Activated naive CD4-positive, alpha-beta T cell (primary cell): ENCODE results near the gene ADARB1.

ENCODE experiments used
- DNase-seq, 4 experiments: peaks; one replicate each; lab custom pipeline; 2025; lab: John Stamatoyannopoulos, UW

Gene ADARB1

DNA sequence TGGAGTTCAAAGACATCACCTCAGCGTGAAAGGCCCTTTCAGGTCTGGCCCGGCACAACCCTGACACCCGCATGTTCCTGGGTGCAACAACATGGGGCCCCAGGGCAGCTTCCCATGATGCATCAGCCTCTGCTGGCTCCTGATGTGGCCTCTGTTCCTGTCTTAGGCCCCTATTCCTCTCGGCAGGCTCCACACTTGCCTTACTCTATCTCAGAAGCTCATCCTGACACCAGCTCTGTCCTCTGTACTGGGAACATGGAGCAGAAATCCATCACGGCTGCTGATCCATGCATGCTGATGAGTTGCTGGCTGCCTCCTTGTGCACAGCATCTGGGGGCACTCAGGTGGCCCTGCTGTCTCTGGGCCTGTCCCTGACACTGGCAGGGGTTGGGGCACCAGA, 74.6 kb downstream of the ADARB1 start:
- no peak for DNase-seq

DNA sequence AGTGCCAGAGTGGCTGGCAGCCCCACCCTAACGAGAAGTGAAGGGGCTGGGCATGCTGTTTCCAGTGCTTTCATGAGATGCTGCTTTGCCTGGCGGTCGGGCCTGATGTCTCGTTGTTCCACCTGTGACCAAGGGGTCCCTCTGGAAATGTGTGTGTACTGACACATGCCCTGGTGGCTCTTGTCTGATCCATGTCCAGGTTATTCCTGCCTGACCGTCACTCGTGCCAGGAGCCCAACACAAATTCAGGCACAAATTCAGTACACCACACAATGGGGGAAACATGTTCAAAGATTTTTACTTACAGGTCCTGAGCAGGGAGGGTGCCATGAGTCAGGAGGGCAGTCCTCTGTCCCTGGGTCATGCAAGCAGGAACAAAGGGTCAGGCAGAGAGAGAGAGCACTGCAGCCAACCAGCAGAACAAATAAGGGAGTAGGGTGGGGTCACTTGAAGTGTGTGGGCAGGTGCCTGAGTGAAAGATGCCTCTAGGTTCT, 76.3 kb downstream of the ADARB1 start:
- DNase-seq: no peak

DNA sequence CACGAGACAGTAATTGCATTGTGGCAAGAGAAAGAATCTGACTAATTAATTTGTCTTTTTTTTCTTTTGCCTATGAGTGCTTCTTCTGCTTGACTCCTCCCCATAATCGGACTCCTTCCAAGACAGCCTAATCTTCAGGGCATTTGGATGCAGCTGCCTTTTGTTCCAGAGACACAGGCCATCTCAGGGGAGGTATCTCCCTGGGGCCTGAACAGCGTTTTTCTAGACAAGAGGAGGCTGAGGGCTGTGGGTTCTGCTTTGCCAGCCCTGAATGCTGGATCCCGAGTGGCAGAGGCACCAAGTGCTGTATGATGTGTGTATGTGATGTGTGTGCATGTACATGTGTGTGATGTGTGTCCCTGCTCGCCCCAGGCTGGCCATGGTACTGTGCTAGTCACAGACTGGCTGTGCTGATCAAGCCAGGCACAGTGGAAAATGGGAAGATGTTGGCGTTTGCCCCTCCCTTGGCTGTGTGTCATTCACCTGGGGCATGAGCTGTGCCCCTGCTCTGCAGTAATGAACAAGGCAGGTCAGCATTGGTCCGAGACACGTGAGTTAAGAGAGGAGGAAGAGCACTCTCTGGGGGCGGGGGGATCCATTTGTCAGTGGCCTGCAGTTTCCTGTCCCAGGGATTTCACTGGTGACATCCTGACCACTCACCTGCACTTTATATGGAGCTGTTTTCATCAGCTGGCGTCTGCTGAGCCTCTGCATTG, 77.2 kb downstream of the ADARB1 start:
- DNase-seq: no peak

- peak in 3 of 4 experiments; percentile 27 to 63 (median 30) for DNase-seq
Measured at GRCh38 chr21:45152265-45152746, 77.9 kb downstream of the ADARB1 start.

DNA sequence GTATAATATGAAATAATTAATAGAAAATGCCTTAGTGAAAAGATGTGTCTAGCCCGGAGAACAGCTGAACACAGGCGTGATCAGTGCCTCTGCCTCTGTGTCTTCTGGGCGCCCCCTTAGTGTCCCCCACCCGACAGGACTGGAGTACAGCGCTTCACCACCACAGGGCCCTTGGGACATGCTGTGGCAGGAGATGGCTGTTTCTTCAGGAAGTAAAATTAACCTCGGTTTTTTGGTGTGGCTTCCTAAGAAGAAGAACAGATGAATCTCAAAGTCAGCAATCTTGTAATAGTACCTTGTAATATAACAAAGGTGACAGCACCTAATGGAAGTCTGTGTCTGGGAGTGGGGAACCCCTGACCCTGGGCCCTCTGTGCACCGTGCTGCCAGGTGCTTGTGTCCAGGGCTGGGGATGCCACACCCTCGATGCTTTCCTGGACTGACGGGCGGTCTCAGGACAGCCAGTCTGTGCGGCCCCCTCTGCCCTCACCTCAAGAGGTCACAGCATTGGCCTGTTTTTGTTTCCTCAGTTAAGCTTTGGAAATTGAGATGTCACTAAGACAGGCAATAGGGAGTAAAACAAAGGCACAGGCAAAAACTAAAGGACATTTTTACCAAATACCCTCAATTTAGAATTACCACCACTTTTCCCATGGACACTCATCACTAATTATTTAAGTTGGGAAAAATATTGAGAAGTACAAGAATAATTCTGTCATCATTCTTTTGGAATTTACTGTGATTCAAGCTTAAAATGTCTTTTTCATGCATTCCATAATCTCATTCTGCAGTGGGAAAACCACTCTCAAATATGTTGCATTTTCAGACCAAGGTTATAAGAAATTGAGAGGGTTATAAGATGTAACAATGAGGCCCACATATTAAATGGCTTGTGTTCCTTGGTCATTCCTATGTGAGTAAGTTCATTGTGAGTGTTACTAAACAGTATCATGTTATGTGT, 79.3 kb downstream of the ADARB1 start:
- no peak for DNase-seq

DNA sequence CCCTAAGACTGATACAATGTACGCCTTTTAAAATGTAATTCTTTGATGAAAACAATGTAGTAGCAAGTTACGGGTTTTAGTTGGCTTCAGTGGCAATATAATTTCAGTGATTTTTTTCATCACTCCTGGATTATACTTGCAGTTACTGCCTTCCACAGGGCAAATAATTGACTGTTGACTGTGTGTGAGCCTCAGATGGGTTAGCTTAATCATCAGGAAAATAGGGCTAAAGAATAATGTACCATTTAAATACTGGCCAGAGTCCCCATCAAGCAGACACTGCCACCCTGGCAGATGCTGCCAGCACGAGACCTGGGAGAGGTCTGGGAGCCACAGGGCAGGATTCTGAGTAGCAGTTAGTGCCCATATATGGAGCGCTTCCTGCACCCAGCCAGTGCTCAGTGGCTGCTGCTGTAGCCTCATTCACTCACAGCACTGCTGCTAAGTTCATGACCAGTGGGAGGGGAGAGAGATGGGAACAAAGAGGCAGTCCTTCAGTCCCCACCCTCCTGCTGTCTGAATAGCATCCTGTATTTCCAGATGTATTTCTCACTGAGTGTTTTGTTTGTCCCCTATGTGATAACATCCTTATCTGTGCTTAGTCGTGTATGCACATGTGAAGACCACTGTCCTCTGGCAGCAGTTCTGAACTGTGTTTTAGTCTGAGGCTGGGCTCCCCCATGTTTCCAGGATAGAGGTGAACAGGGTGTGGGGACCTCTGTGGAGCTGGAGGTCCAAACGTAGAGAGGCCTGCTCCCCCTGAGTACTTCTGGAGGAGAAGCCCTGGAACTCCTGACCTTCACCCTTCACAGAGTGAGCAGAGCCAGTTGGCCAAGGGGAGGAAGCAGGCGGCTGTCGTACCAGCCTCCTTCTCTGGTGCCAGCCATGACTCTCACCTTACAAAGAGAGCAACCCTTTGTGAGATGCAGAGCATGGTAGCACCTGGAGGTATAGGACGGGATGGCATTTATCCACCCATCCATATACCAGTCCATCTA, 80.4 kb downstream of the ADARB1 start:
- DNase-seq: no peak

DNA sequence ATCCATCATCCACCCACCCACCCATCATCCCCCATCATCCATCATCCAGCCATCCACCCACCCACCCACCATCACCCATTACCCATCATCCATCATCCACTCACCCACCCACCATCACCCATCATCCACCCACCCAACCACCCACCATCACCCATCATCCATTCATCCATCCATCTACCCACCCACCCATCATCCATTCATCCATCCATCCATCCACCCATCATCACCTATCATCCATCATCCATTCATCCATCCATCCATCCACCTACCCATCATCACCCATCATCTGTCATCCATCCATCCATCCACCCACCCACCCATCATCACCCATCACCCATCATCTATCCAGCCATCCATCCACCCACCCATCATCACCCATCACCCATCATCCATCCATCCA, 81.5 kb downstream of the ADARB1 start:
- no peak for DNase-seq

DNA sequence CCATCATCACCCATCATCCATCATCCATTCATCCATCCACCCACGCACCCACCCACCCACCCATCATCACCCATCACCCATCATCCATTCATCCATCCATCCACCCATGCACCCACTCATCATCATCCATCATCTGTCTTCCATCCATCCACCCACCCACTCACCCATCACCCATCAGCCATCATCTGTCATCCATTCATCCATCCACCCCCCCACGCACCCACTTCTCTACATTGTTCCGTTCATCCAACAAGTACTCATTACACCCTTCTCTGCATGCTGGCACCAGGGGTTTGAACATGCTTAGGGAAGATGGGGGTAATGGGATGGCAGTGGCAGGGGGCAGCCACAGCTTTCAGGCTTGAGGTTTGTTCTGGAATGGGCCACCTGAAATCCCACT, 82.1 kb downstream of the ADARB1 start:
- DNase-seq: no peak

DNA sequence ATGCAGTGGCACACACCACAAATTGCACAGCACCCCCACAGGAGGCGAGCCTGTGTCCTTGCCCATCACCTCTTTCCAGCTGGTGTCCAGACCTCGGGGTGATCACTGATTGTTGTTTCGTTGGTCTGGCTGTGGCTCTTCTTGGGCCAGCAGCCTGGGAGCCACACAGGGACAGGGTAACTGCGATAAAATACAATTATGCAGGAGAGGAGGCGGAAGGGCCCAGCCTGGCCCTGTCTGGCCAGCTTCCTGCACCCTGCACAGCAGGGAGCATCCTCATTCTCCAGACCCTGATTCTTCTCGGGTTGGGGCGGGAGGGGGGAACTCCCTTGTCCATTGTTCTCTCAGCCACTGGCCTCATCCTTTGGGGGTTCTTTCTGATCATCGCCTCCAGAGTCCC, 83.6 kb downstream of the ADARB1 start:
- no peak for DNase-seq

DNA sequence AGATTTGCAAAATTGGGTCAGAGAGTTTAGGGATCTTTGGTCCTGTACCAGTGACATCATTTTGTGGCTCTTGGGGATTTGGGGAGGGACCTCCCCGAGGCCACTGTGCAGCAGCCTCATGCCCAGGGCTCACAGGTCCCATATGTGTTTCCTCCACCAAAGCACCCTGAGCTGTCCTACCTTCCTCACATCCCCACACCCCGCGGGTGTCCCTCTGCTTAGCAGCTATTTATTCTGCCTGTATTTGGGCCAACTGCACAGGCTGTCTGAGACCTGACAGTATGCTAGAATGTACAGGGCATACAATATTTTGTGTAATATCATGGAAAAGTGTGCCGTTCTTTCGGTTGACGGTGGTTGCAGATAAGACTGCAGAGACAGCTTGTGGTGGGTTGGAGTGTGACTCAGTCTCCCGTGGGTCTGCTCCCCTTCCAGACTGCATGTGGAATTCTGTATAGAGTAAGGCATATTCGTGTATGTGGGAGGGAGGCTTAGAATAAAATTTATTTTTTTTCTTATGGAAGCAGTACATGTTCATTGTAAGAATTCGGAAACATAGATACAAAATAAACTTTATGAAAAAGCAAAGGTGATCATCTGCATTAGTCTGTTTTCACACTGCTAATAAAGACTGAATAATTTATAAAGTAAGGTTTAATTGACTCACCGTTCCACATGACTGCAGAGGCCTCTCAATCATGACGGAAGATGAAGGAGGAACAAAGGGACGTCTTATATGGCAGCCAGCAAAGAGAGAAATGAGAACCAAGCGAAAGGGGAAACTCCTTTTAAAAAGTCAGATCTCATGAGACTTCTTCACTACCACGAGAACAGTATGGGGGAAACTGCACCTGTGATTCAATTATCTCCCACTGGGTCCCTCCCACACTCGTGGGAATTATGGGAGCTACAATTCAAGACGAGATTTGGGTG, 84.4 kb downstream of the ADARB1 start:
- no peak for DNase-seq

GRCh38 chr21:45160198-45160597, 85.8 kb downstream of the ADARB1 start:
- no peak for DNase-seq

DNA sequence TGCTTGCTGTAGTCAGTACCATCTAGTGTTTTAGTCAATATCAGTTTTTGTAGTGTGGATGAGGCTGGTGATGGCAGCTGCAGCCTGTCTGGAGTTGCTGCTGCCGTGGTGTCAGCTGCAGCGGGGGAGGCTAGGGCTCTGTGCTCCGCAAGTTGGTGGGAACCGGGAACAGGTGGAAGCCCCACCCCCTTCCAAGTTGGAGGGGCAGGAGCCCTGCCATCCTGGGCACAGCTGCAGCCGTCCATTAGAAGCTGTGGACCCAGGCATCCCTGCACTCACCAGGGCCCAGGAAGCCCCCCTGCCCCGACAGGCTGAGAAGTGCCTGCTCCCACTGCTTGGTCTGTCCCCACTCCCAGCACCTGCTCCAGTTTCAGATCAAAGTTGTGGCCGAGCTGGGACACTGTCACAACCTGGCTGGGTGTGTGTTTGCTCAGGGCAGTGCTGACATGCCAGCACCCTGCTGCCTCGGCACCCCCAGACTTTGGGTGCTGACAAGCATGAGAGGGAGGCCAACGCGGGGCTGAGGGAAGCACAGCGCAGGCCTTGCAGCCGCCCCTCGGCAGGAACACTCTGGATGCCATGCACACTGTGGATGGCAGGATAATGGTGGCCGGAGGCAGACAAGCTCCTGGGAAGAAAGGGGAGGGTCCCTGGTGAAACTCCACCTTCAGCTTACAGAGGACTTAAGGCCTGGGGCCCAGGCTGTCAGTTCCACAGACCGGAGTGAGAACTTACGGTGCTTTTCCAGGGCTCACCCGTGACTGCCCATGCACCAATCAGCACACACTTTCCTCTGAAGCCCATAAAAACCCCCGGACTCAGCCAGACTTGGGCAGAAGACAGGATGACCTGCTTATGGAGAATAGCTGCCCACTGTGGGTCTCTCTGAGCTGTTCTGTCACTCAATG, 86.9 kb downstream of the ADARB1 start:
- no peak for DNase-seq

DNA sequence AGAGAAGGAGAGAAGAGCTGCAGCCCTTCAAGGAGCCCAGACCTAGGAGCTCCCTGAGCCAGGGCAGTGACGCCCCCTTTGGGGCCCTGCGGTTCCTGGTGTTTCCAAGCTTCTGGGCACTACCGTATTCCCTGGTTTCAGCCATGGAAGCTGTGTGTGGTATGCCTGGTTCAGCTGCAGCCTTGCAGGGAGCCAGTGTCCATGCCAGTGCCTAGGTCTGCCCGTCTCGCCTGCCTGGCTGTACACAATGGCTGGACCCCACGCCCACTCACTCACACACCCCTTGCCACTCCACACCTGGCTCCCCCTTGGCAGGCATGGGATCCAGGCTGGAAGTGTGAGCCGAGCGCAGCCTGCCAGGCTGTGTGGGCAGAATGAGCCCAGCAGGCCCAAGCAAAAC, 87.7 kb downstream of the ADARB1 start:
- DNase-seq: no peak

- no peak for DNase-seq
Measured at GRCh38 chr21:45162809-45163208, 88.4 kb downstream of the ADARB1 start.

DNA sequence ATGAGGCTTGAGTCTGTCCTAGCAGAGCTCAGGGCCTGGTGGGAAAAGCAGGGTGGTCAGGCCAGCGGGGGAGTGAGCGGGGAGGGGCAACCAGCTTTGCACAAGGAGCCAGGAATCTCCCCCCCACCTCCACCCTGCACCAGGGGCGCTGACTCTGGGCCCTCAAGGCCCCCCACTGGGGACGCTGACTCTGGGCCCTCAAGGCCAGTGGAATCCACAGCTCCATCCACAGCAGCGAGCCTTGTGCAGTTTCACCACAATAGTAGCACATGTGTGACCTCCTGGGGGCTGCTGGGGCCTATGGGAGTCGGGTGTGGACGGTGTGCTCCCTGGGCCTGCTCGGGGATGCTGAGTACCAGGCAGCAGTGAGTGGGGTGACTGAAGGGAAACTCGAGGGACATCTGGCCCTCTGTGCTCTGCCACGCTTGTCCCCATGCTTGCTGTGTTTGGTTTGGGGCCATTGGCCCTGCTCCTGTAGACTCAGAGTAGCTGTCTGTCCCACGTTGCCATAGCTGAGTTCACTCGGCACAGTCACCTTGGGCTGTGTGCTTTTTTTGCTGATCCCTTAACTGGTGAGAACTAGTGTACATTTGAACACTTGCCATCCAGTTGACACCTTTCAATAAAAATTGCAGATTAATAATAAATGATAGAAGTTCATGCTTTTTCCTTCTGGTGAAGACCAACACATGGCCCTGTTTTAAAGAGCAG, 89.2 kb downstream of the ADARB1 start:
- DNase-seq: no peak

- DNase-seq: no peak
Measured at GRCh38 chr21:45164124-45164511, 89.7 kb downstream of the ADARB1 start.

- no peak for DNase-seq
Measured at GRCh38 chr21:45164838-45165237, 90.5 kb downstream of the ADARB1 start.

DNA sequence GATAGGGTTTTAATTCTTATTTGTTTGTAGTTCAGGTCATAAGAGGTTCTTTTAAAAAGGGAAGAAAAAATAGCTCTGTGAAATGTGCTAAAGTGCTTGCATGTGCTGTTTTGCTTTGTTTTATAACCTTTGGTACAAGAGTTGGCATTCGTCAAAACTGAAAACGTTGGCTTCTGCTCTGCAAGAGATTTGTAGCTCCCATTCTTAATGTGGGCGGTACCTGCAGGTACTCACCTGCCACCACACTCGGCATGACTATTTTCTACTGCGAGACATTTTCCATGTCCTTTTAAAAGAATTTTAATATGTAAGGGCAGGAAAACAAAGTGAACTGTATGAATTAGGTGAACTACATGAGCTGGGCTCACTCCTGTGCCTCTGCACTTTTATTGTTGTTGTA, 92.6 kb downstream of the ADARB1 start:
- no peak for DNase-seq

GRCh38 chr21:45167796-45168222, 93.4 kb downstream of the ADARB1 start:
- DNase-seq: no peak
